Mesendoderm (in vitro differentiated cells): Measurements from ENCODE around the gene FAAP100.

Source experiments
- DNase-seq: peaks from one replicate; pipeline ENCODE4 v3.0.0; 2013
- H2AK5ac ChIP-seq: 2 replicates; pipeline ENCODE4 v1.6.1; 2013; ENCODE audit warnings: low read length, inconsistent platforms
- H2BK120ac ChIP-seq: 2 replicates; pipeline ENCODE4 v1.6.1; 2013; ENCODE audit warnings: low read depth, mild to moderate bottlenecking, low read length, moderate library complexity, mixed read lengths
- H2BK15ac ChIP-seq: replicated peaks from 2 replicates; pipeline ENCODE4 v1.6.1; 2013; ENCODE audit warnings: low read depth, mild to moderate bottlenecking, moderate library complexity
- H2BK5ac ChIP-seq: 2 replicates; pipeline ENCODE4 v1.6.1; 2013; ENCODE audit warnings: low read length, inconsistent platforms
- H3K18ac ChIP-seq: 2 replicates; pipeline ENCODE4 v1.6.1; 2013; ENCODE audit warnings: mild to moderate bottlenecking, low read length, mixed read lengths
- H3K23ac ChIP-seq: one replicate; pipeline ENCODE4 v1.6.1; 2013; ENCODE audit warnings: low read length
- H3K27ac ChIP-seq: 2 replicates; pipeline ENCODE4 v1.5.1; 2013; ENCODE audit warnings: low read depth, mild to moderate bottlenecking, inconsistent platforms, low read length, moderate library complexity
- H3K27me3 ChIP-seq: 2 replicates; pipeline ENCODE4 v1.6.1; 2013; ENCODE audit warnings: low read length, control low read depth, mild to moderate bottlenecking, inconsistent platforms; ENCODE audit not compliant: insufficient read depth, poor library complexity
- H3K36me3 ChIP-seq: 2 replicates; pipeline ENCODE4 v1.6.1; 2013; ENCODE audit warnings: low read length, inconsistent platforms; ENCODE audit not compliant: control insufficient read depth, insufficient read depth
- H3K4ac ChIP-seq: one replicate; pipeline ENCODE4 v1.6.1; 2013; ENCODE audit warnings: low read depth, mild to moderate bottlenecking, low read length, moderate library complexity
- H3K4me1 ChIP-seq: 2 replicates; pipeline ENCODE4 v1.6.1; 2013; ENCODE audit warnings: low read depth, low read length, inconsistent platforms; ENCODE audit not compliant: control insufficient read depth
- H3K4me2 ChIP-seq: 2 replicates; pipeline ENCODE4 v1.6.1; 2013; ENCODE audit warnings: low read length
- H3K4me3 ChIP-seq: 2 replicates; pipeline ENCODE4 v1.5.1; 2013; ENCODE audit warnings: mild to moderate bottlenecking, low read length
- H3K56ac ChIP-seq: one replicate; pipeline ENCODE4 v1.6.1; 2013; ENCODE audit warnings: low read length
- H3K79me1 ChIP-seq: 2 replicates; pipeline ENCODE4 v1.6.1; 2013; ENCODE audit warnings: low read length, inconsistent platforms
- H3K79me2 ChIP-seq: 2 replicates; pipeline ENCODE4 v1.6.1; 2013; ENCODE audit warnings: mild to moderate bottlenecking, low read length; ENCODE audit not compliant: control insufficient read depth, insufficient read depth
- H3K9ac ChIP-seq: 2 replicates; pipeline ENCODE4 v1.6.1; 2013; ENCODE audit warnings: low read length, inconsistent platforms
- H4K5ac ChIP-seq: one replicate; pipeline ENCODE4 v1.6.1; 2013; ENCODE audit warnings: low read length
- H4K8ac ChIP-seq: one replicate; pipeline ENCODE4 v1.6.1; 2013; ENCODE audit warnings: low read depth, mild to moderate bottlenecking, control low read depth, low read length, moderate library complexity
- WGBS: extraction: QIAGEN DNeasy Blood & Tissue Kit; methylation state at CpG from one replicate; pipeline ENCODE4 v1.1.7; 2013; ENCODE audit warnings: low lambda C conversion rate, missing lambda C conversion rate; ENCODE audit not compliant: insufficient coverage; ENCODE audit errors: extremely low coverage; 5-methylcytosine and 5-hydroxymethylcytosine counted together

The FAAP100 gene

GRCh38 chr17:81568416-81568815, 16.3 kb upstream of the FAAP100 start:
- no peak overlapping the region for H3K4me3 ChIP-seq
- no peak overlapping the region for H2BK5ac ChIP-seq
- H3K56ac ChIP-seq = no peak overlapping the region
- H2BK15ac ChIP-seq = no peak overlapping the region
- no CpG with 5 or more reads among the region's 10 CpGs for WGBS
- no peaks in the 10 kb centered on the region for H3K4me1 ChIP-seq
- H3K27me3 ChIP-seq = no peaks in the 10 kb centered on the region
- no peak overlapping the region for H4K5ac ChIP-seq
- H3K18ac ChIP-seq = no peak overlapping the region
- no peak overlapping the region for H4K8ac ChIP-seq
- no peak overlapping the region for H3K23ac ChIP-seq
- no peak for DNase-seq
- H2AK5ac ChIP-seq = no peak overlapping the region
- no peak overlapping the region for H3K4me2 ChIP-seq
- no peak overlapping the region for H3K27ac ChIP-seq
- H3K79me1 ChIP-seq = no peaks in the 10 kb centered on the region
- no peak overlapping the region for H2BK120ac ChIP-seq
- no peaks in the 10 kb centered on the region for H3K79me2 ChIP-seq
- H3K4ac ChIP-seq = no peak overlapping the region
- peaks cover 41% of the 10 kb centered on the region for H3K36me3 ChIP-seq
- H3K9ac ChIP-seq = no peak overlapping the region

DNA sequence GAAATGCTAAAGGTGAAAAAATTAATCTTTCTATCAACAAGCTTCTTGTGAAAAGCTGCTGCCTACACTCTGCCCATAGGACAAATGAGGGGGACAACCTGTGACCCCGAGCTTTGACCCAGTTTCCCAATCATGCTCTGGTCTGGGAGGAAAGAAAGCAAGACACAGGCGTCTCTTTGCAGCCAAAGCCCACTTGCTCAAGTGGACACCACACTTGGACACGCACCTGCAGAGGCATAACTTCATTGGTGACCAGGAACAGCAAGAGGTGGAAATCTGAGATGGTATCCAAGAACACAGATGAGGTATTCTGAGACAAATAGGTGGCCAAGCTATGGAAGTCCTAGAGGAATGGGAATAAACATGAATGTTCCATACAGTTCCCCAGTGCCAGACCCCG, 15.0 kb upstream of the FAAP100 start:
- Histone ChIP-seq H3K79me2 (no peaks in the 10 kb centered on the region), H3K4ac (no peak overlapping the region), H3K36me3 (peaks cover 41% of the 10 kb centered on the region), H3K4me3 (no peak overlapping the region), H2BK5ac (no peak overlapping the region), H3K56ac (no peak overlapping the region), H3K79me1 (no peaks in the 10 kb centered on the region), H3K27me3 (no peaks in the 10 kb centered on the region), H3K9ac (no peak overlapping the region), H3K4me1 (no peaks in the 10 kb centered on the region), H2AK5ac (no peak overlapping the region), H3K18ac (no peak overlapping the region), H3K23ac (no peak overlapping the region), H2BK15ac (no peak overlapping the region), H4K8ac (no peak overlapping the region), H2BK120ac (no peak overlapping the region), H3K27ac (no peak overlapping the region), H3K4me2 (no peak overlapping the region), H4K5ac (no peak overlapping the region)
- DNase-seq = no peak
- WGBS = no CpG with 5 or more reads among the region's 4 CpGs

- Histone ChIP-seq H3K56ac (no peak overlapping the region), H3K18ac (no peak overlapping the region), H4K8ac (no peak overlapping the region), H3K9ac (no peak overlapping the region), H2AK5ac (no peak overlapping the region), H3K4me2 (no peak overlapping the region), H3K4me3 (no peak overlapping the region), H2BK120ac (no peak overlapping the region), H3K79me2 (no peaks in the 10 kb centered on the region), H4K5ac (no peak overlapping the region), H3K36me3 (peaks cover 40% of the 10 kb centered on the region), H2BK5ac (no peak overlapping the region), H3K27me3 (no peaks in the 10 kb centered on the region), H2BK15ac (no peak overlapping the region), H3K79me1 (no peaks in the 10 kb centered on the region), H3K4me1 (no peaks in the 10 kb centered on the region), H3K4ac (no peak overlapping the region), H3K27ac (no peak overlapping the region), H3K23ac (no peak overlapping the region)
- no CpG with 5 or more reads among the region's 8 CpGs for WGBS
- no peak for DNase-seq
These were observed 14.4 kb upstream of the FAAP100 start for GRCh38 chr17:81566461-81567126.

DNA sequence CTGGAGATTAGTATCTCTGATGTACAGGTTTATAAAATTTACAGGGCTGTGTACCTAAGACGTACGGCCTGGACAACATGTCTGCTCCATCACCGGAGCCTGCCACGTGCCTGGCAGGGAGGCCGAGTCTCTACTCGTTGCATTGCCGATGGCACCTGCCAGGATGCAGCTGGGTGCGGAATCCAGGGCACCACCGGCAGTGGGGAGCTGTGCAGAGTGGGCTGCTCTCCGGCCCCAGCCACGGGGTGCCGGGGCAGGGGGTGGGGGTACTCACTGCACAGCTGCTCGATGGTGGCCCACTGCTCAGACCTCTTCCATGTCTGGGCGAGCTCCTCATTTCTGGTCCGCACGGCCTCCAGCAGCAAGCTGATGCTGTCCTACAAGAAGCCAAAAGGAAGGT, 13.1 kb upstream of the FAAP100 start:
- Histone ChIP-seq H3K79me2 (no peaks in the 10 kb centered on the region), H3K4me3 (no peak overlapping the region), H3K4ac (no peak overlapping the region), H2BK15ac (no peak overlapping the region), H3K4me1 (no peaks in the 10 kb centered on the region), H3K4me2 (no peak overlapping the region), H3K36me3 (peaks cover 28% of the 10 kb centered on the region), H3K27ac (no peak overlapping the region), H3K9ac (no peak overlapping the region), H2AK5ac (no peak overlapping the region), H2BK5ac (no peak overlapping the region), H3K23ac (no peak overlapping the region), H4K8ac (no peak overlapping the region), H4K5ac (no peak overlapping the region), H3K79me1 (no peaks in the 10 kb centered on the region), H3K56ac (no peak overlapping the region), H2BK120ac (no peak overlapping the region), H3K27me3 (no peaks in the 10 kb centered on the region), H3K18ac (no peak overlapping the region)
- no CpG with 5 or more reads among the region's 16 CpGs for WGBS
- no peak for DNase-seq

GRCh38 chr17:81564778-81565177, 12.6 kb upstream of the FAAP100 start:
- Histone ChIP-seq H3K27ac (no peak overlapping the region), H3K56ac (no peak overlapping the region), H3K18ac (no peak overlapping the region), H3K79me1 (no peaks in the 10 kb centered on the region), H3K36me3 (peaks cover 25% of the 10 kb centered on the region), H3K4me3 (no peak overlapping the region), H4K5ac (no peak overlapping the region), H3K4ac (no peak overlapping the region), H3K9ac (no peak overlapping the region), H3K79me2 (no peaks in the 10 kb centered on the region), H3K23ac (no peak overlapping the region), H2BK120ac (no peak overlapping the region), H3K4me1 (no peaks in the 10 kb centered on the region), H3K4me2 (no peak overlapping the region), H2AK5ac (no peak overlapping the region), H3K27me3 (no peaks in the 10 kb centered on the region), H2BK15ac (no peak overlapping the region), H4K8ac (no peak overlapping the region), H2BK5ac (no peak overlapping the region)
- DNase-seq = no peak
- no CpG with 5 or more reads among the region's 17 CpGs for WGBS
